Measurements from ENCODE around the gene ZFR.
"Not testable (repeated sequence)": the region's sequence is repeated elsewhere in the genome, so short reads cannot be mapped to it uniquely, and the experiment has no call there.

Gene ZFR

DNA sequence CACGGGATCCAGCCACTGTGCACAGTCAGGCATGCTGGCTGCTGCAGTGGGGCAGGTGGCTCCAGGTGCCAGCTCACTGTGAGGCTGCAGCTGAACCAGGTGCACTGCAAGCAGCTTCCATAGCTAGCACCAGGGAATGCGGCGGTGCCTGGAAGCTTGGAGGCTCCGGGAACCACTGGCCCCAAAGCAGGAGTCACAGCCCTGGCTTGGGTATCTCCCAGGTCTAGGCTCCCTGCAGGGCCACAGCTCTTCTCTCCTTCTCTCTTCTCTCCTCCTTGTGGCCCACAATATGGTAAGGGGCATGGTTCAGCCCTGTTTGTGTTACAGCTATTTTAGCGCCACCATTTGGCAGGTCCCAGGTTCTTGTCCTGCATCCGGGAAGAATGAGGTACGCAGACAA lies 125.1 kb downstream of the ZFR start:
- DNase-seq (ENCODE audit: low read depth): no peak

DNA sequence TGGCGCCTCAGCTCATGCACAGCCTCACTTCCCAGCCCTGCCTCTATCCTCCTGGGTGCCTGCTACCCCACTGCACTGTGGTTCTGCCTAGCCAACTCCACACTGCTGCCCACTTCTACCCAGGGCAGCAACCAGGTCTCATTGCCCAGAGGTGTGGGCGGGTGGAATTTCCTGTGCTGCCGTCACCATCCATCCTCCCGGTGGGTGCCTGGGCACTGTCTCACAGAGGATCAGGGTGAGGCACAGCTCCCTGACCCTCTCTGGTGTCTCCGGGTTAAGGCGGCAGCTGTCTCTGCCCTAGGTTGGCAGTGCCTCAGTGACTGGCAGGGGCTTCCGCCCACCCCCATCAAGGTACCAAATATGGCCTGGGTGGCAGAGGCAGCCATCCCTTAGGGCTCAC lies 127.5 kb downstream of the ZFR start:
- no peak for DNase-seq (ENCODE audit: low read depth)

DNA sequence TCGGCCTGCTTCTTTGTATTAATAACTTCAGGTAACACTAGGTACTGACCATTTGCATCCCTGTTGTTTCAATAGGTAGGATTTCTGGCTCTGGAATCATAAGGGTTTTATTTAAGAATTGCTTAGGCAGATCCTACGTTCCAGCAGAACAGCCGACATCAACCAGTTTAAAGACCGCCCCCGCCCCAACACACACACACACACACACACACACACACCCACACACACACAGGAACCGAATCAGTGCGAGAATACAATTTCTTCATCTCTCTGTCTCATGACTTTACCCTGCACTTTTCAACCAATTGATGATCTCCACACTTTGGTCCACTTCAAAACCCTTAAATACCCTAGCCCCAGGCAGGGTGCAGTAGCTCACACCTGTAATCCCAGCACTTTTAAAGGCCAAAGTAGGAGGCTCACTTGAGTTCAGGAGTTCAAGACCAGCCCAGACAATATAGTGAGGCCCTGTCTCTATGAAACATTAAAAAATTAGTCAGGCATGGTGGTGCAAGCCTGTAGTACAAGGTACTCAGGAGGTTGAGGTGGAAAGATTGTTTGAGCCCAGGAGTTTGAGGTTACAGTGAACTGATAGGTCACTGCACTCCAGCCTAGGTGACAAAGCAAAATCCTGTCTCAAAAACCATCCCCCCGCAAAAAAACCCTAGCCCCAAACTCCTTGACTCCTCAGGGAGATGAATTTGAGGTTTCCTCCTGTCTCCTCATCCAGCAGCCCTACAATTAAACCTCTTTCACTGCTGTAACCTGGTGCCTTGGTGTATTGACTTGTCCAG lies 129.1 kb downstream of the ZFR start:
- no peak for DNase-seq (ENCODE audit: low read depth)

DNA sequence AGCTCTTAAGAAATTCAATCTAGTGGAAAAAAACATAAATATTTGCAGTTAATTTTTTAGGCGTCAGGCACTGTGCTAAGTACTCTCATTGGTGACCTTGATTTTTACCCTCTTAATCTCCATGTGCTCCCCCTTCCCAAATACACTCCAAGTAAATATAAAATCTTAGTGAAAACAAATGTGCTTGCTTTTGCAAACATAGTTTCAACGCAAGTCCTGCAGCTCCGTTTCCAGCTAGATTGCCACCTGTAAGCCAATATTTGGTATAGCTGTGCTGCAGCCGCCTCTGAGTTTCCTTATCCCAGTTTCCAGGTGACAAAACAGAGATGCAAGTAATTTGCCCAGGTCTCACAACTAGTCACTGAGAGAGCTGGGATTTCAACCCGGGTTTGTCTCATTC lies 129.9 kb downstream of the ZFR start:
- no peak for DNase-seq (ENCODE audit: low read depth)

DNA sequence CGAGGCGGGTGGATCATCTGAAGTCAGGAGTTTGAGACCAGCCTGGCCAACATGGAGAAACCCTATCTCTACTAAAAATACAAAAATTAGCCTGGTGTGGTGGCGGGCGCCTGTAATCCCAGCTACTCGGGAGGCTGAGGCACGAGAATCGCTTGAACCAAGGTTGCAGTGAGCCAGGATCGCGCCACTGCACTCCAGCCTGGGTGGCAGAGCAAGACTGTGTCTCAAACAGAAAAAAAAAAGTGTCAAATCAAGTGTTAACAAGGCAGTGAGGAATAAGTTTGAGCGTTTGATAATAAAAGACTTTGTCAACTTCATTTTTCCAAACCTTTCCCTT lies 130.4 kb downstream of the ZFR start:
- not testable (repeated sequence) for DNase-seq (ENCODE audit: low read depth)

DNA sequence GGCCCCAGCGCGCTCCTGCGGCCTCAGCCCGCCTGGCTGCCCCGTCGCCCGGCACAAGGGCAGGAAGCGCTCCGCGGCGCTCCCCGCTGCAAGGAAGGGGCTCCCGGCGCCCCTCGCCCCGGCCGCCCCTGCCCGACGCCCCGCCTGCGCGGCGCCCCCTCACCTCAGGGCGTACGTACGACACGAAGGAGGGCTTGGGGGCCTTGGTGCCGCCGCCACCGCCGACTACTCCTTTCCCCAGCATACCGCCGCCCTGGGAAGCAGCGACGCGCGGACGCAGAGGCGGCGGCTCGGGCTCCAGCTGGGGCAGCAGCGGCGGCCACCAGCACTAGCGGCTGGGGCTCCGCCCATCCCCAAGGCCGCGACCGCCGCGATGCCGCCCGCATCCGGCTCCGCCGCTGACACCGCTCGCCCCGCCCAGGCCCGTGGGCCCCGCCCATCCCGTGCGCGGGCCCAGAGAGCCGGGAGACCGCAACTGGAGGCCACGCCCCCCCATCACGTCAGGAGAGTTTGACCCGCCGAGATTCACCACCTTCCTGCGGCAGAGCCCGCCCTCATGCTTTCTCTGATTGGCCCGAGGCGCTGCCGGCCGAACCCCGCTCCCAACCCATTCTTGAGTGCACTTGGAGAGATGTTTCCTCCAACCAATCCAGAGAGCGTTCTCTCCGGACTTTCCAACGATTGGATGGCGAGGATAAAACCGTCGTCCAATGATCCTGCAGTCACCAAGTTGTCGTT lies 131.8 kb downstream of the ZFR start, which contains the start of gene MTMR12:
TSS of gene MTMR12 (minus strand) at position 345 of the 738 bp plus-strand sequence. CDS start at position 244, 101 bp downstream.
- DNase-seq (ENCODE audit: low read depth): peak; percentile 100

DNA sequence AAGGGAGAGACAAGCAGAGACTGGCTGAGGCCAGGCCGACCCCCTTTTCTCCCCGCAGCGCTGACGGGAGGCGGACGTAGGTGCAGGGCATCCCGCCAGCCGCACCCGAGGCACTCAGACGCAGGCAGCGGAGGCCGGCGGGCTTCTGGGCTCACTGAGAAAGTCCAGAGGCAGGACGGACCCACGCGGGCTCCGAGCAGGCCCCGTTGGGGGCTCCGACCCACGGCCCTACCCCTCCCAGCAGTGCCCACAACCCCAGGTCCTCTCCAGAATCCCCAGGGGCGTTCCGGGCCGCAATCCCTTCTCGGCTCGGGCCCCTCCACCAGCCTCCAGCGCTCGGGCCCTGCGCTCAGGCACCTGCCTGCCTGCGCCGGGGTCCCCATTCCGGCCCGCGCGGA lies 132.3 kb downstream of the ZFR start:
- DNase-seq (ENCODE audit: low read depth): peak; percentile 74

DNA sequence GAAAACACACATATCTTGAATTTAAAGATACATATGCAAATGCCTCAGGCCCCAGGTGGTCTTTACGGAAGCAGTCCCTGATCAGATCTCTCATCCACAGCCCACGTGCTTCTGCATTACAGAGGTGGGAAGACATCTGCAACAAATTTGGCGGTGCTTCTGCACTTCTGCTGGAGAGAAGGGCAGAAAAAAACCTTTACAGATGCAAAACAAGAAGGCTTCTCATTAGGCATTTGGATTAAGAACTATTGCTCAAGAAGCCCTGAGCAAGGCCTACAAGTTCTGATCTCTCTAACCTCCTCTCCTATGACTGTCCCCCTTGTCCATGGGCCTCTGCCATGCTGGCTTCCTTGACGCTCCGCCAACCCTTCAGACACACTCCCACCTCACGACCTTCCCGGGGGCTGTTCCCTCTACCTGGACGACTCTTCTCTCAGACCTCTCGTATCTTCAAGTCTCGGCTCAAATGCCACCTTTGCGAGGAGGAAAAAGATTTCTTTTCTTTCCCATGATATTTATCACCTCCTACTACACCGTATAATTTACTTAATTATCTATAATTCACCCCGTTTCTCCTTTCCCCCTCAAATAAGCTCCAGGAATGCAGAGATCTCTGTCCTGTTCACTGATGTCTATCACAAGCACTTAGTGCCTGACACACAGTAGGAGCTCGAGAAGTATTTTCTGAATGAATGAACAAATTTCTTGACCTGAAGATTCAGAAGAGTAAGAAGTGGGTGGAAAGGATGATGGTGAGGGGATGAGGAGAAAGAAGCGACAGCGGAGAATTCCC lies 132.9 kb downstream of the ZFR start:
- peak; percentile 34 for DNase-seq (ENCODE audit: low read depth)

DNA sequence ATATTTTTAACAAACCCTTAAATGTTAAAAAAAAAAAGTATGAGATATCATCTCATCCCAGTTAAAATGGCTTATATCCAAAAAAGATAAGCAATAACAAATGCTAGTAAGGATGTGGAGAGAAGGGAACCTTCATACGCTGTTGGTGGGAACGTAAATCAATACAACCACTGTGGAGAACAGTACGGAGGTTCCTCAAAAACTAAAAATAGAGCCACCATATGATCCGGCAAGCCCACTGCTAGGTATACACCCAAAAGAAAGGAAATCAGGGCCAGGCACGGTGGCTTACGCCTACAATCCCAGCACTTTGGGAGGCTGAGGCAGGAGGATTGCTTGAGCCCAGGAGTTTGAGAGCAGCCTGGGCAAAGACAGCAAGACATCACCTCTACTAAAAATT lies 134.8 kb downstream of the ZFR start:
- no peak for DNase-seq (ENCODE audit: low read depth)

DNA sequence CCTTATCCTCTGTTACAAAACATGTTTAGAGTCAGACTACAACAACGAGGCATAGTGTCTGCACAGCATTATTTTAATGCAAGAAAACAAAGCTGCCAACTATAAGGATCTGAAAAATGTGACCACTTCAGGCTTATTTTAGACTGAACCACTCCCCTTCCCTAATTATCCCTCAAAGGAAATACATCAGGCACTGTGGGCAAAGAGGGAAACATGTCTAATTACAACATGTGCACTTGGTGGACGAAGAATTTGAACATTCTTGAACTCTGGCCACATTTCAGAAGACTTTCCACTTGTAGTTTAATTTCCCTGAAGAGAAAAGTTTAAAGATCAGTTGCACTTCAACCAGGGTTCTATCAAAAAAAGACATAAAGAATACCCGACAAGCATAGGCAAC lies 135.6 kb downstream of the ZFR start:
- no peak for DNase-seq (ENCODE audit: low read depth)

DNA sequence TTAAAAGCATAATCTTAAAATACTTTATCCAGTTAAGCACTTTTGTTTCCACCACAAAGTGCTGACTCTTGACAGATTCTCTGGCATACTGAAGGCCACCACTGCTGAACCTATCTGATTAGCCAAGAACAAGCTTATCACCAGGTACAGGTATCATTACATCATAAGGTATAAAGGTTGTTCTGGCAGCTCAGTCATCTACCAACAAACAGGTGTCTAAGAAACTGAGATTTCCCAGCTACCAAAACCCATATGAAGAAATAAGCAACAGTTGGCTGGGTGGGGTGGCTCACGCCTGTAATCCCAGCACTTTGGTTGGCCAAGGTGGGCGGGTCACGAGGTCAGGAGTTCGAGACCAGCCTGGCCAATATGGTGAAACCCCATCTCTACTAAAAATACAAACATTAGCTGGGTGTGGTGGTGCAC lies 136.8 kb downstream of the ZFR start:
- DNase-seq (ENCODE audit: low read depth): no peak

DNA sequence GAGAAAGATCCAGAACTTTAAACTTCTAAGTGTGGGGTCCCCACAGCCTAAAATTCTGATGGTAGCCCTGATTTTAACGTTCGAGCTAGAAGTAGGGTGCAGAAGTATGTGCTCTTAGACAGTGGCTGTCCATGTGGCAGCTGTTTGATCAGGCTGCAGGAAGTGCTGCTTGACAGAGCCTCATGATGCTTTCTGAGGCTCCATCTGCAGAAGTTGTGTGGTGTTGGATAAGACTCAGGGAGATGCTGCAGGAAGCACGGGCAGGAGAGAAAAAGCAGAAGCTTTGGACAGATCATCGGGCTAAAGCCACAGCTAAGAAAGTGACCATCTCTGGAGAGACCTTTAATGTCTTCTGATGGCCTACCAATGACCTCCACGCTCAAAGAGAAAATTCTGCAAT lies 139.9 kb downstream of the ZFR start:
- no peak for DNase-seq (ENCODE audit: low read depth)
